GM18502 (cell line): ENCODE measurements around the gene NCF4.

Experiments
- ATAC-seq: cut with Tn5 transposase; IDR thresholded peaks from one replicate; pipeline ENCODE4 v1.9.1; 2021; ENCODE audit warnings: mild to moderate bottlenecking; ENCODE audit not compliant: unreplicated experiment, poor library complexity

NCF4 gene

GRCh38 chr22:36835903-36836302 is 24.9 kb upstream of the NCF4 start:
- ATAC-seq: no peak

DNA sequence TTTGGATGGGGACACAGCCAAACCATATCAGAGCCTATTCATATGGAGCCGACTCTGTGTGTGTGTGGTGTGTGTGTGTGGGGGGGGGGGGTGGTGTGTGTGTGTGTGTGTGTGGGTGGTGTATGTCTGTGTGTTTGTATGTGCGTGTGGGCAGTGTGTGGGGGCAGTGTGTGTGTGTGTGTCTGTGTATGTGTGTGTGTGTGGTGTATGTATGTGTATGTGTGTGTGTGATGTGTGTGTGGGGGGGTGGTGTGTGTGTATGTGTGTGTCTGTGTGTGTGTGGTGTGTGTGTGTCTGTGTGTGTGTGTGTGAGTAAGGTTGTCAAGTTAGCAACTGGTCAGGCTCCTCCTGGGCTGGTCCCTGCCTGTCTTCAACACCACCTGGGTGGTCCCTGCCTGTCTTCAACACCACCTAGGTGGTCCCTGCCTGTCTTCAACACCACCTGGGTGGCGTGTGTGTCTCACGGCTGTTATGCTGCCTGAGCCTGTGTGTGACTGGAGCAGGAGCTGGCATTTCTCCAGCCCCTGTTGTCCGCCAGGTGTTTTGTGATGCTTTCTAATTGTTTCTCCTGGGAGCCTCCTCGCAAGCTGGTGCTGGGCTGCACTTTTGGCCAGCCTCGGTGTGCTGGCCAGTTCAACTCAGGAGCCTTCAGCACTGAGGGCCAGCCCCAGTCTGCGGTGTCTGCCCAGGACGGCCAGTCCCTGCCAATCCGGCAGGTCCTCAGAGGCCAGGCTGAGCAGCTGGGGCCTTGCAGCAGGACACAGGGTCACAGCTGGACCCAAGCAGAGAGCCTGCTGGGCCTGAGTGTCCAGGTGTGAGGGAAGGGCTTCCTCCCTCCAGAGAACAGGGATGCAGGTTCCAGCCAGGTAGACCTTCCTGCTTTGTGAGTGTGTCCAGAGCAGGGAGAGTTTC is 22.4 kb upstream of the NCF4 start:
- no peak for ATAC-seq

GRCh38 chr22:36839356-36840073 is 21.3 kb upstream of the NCF4 start:
- ATAC-seq: no peak

GRCh38 chr22:36840106-36840505 is 20.7 kb upstream of the NCF4 start:
- no peak for ATAC-seq

GRCh38 chr22:36846271-36846670 is 14.5 kb upstream of the NCF4 start:
- ATAC-seq: no peak

DNA sequence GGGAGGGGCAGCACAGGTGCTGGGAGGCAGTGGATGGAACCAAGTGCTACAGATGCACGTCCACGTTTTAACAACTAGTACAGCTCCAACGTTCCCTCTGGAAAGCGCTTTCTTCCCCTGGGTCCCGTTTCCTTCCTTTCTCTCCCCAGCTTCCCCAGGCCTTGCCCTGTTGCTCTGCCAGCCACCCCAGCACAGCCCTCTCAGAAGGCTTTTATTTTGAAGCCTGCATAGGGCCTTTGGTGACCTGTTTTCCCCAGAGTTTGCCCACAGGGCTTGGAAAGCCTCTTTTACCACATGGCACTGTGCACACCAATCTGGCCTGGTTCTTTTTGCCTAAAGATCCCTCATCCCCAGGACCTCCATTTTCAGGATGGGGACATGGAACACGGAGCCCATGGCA is 13.9 kb upstream of the NCF4 start:
- no peak for ATAC-seq

GRCh38 chr22:36850056-36850455 is 10.8 kb upstream of the NCF4 start:
- ATAC-seq: no peak

DNA sequence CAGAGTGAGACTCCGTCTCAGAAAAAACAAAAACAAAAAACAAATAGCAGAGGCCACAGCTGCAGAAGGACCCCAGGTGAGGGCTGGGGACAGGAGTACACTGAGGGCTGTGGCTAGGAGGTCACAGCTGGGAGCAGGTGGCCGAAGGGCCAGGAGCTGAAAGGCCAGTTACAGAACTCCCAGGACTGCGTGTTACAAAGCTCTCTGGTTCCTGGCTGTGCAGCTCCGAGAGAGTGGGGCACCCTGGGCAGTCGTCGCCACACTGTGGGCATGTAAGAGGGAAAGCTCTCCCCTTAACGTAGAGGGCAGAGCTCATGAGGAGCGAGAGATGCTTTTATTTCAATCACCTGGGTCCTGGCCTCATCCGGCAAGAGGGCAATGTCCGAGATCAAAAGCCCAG is 10.1 kb upstream of the NCF4 start:
- no peak for ATAC-seq

DNA sequence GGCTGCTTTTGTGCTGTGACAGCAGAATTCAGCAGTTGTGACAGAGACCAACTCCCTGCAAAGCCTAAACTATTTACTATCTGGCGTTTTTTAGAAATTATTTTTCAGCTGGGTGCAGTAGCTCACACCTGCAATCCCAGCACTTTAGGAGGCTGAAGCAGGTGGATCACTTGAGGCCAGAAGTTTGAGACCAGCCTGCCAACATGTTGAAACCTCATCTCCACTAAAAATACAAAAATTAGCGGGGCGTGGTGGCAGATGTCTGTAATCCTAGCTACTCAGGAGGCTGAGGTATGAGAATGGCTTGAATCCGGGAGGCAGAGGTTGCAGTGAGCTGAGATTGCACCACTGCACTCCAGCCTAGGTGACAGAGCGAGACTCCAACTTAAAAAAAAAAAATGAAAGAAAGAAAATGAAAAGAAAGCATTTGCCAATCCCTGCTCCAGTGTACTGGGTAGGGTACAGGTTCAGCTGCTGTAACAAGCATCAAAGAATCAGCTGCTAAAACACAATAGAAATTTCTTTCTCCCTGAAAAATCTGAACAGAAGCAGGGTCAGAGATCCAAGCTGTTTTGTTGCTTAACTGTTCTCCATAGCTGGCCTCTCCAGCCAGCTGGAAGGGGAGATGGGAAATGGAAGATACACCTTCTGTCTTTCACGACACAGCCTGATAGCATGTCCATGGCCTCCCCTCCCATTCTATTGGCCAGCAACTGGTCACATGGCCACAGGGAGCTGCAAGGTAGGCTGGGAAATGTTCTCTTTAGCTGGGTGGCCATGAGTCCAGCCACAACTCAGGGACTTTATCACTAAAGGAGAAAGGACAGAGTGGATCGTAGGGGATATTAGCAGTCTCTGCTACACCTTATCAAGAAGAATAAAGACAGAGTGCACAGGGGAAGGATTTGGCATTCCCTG is 8.5 kb upstream of the NCF4 start:
- ATAC-seq: no peak

- no peak for ATAC-seq
Observed at GRCh38 chr22:36853407-36854099, 7.3 kb upstream of the NCF4 start.

GRCh38 chr22:36855478-36855877 is 5.3 kb upstream of the NCF4 start:
- ATAC-seq: no peak

- no peak for ATAC-seq
Observed at GRCh38 chr22:36856121-36856791, 4.5 kb upstream of the NCF4 start.

- no peak for ATAC-seq
Observed at GRCh38 chr22:36856792-36857135, 4.0 kb upstream of the NCF4 start.

GRCh38 chr22:36858156-36858555 is 2.6 kb upstream of the NCF4 start:
- ATAC-seq: no peak

DNA sequence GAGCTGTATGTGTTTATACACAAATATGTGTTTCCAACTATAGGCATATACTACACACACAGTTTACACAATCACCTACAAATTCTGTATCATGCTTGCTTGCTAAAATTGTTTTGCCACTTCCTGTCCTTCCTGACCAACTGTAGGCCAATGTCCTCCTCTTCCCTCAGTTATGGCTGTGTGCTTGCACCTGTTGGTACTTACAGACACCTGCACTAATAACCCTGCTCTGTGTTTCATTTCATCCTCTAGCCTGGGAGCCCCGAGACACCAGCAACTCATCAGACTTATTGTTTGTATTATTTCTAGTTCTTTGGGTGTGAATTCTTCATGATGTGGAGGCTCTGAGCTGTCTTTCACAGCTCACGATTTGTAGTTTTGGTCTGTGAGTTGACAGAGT is 1.8 kb upstream of the NCF4 start:
- no peak for ATAC-seq

- ATAC-seq: no peak
Observed at GRCh38 chr22:36860017-36860416, 789 bp upstream of the NCF4 start.

- ATAC-seq: no peak
Observed at GRCh38 chr22:36860438-36860820, 377 bp upstream of the NCF4 start.

GRCh38 chr22:36862251-36863242 is 1.7 kb downstream of the NCF4 start:
- no peak for ATAC-seq
